Heart left ventricle (tissue), 16 donors: ENCODE results near the gene C16orf92. TPM values are rescaled to one million over a fixed set of nuclear protein-coding genes. Genes with fewer than 3 reads are reported as not detected.

Experiments
- ATAC-seq, 4 donors: fragments of 200-7000 bp; cut with Tn5 transposase; one replicate each; pipeline ENCODE4 v1.9.1; 2020 to 2022; ENCODE audit warnings: moderate library complexity in 4 of 4, mild to moderate bottlenecking in 3 of 4, moderate number of reproducible peaks in 1 of 4
- DNase-seq, 5 donors: peaks; one replicate each; pipeline ENCODE4 v3.0.0-alpha.2; 2020
- H3K27ac ChIP-seq, 12 donors: fragments of 200-600 bp; sonication (generic) in 4 of 12; one replicate each; pipeline versions ENCODE4 v1.5.0 to v1.8.0; 2016 to 2022; ENCODE audit warnings: mild to moderate bottlenecking in 2 of 12
- H3K27me3 ChIP-seq, 9 donors: fragments of 200-600 bp; sonication (generic) in 2 of 9; one replicate each; pipeline versions ENCODE4 v1.5.1 to v1.8.0; 2016 to 2022; ENCODE audit warnings: mild to moderate bottlenecking in 3 of 9
- H3K36me3 ChIP-seq, 9 donors: fragments of 200-600 bp; sonication (generic) in 2 of 9; one replicate each; pipeline versions ENCODE4 v1.5.0 to v1.8.0; 2018 to 2022; ENCODE audit warnings: mild to moderate bottlenecking in 2 of 9
- H3K4me1 ChIP-seq, 12 donors: fragments of 200-600 bp; sonication (generic) in 4 of 12; one replicate each; pipeline versions ENCODE4 v1.5.0 to v1.8.0; 2016 to 2022; ENCODE audit warnings: mild to moderate bottlenecking in 3 of 12
- H3K4me3 ChIP-seq, 12 donors: fragments of 200-600 bp; sonication (generic) in 4 of 12; one replicate each; pipeline versions ENCODE4 v1.5.0 to v1.8.0; 2017 to 2022; ENCODE audit warnings: mild to moderate bottlenecking in 9 of 12, moderate library complexity in 4 of 12
- H3K9me3 ChIP-seq, 12 donors: fragments of 200-600 bp; sonication (generic) in 4 of 12; one replicate each; pipeline versions ENCODE4 v1.5.0 to v1.8.0; 2016 to 2022; ENCODE audit warnings: mild to moderate bottlenecking in 1 of 12
- POLR2A ChIP-seq, 2 donors: fragments of 450-650 bp; IDR thresholded peaks; one replicate each; pipeline ENCODE4 v1.6.1; 2017; ENCODE audit warnings: antibody characterized with exemption in 2 of 2, mild to moderate bottlenecking in 2 of 2, moderate library complexity in 2 of 2
- WGBS, 4 donors: extraction: QIAGEN DNeasy Blood & Tissue Kit in 2 of 4; methylation state at CpG; one replicate each; pipeline versions ENCODE4 v1.1.5 to v1.1.7; 2013 to 2018; 5-methylcytosine and 5-hydroxymethylcytosine counted together
- intact Hi-C, 10 donors: fragments of 100-400 bp; cut with DNase I; formaldehyde crosslinking; loops; one replicate each; pipeline versions ENCODE4 v1.11.1 to v1.14.2; 2022
- polyA plus RNA-seq, 2 donors: library from polyadenylated mRNA; stranded (reverse); fragments of 200-250 nt; gene quantifications; one replicate each; pipeline ENCODE4 v1.2.3, GENCODE V29; 2013
- total RNA-seq, 9 donors: library from RNA; depleted of rRNA in 2 of 9; stranded (reverse); fragments of >200 nt in 2 of 9; fragmentation: NEBNext Ultra II Directional in 3 of 9; extraction: Animal tissue kit (Norgen Biotek cat#: 25700) in 3 of 9; gene quantifications; one replicate each; pipeline versions ENCODE4 v1.1.0 to v1.2.4, GENCODE V29; 2016 to 2023
- TF ChIP-seq, protein P1 (sequence below), 12 donors: fragments of 200-600 bp; sonication (generic) in 4 of 12; IDR thresholded peaks; one replicate each; pipeline versions ENCODE4 v1.5.0 to v1.8.0; 2018 to 2022; ENCODE audit warnings: antibody characterized with exemption in 12 of 12, mild to moderate bottlenecking in 5 of 12
- donor health status: ischemic (EF 13 %, LVEDD 7.1; RV severe dilation, severe dysfunction).
- donor health status: healthy with polysubstance abuse.
- donor health status: DM: no; HTN: yes; CAD: no.
- donor health status: DM: no; HTN: no; CAD: no.
- donor health status: ischemic (EF 25% LVEDD 6.9; RV normal size, moderate dysfunction).
- donor health status: ischemic (EF 25% LVEDD 5.7; RV mildly dilated, moderate dysfunction).
- donor health status: healthy.
- donor health status: DM: yes; HTN: yes; CAD: no.
- donor health status: ischemic (EF 35%, LVEDD 5.7; RV mildly dilated, moderate dysfunction).
- donor health status: nonischemic (EF 11% LVEDD 7.7; RV severe dilation, severe dysfunction).
- donor health status: DM: yes; HTN: yes; CAD: no.
- donor health status: PGD.
- donor health status: ischemic (EF 29% LVEDD 5.4; RV normal size, mild dysfunction).
- donor health status: nonischemic (EF 23%, LVEDD 6.1; RV moderate dilation, normal function).

Gene C16orf92
- total and polyA plus RNA-seq, 11 donors, result not detected

- Histone ChIP-seq H3K4me3 (peak overlapping the region; percentile 53 to 95 (median 80)), H3K36me3 (peaks cover 0 to 55% (median 43%) of the 10 kb centered on the region in 9 donors), H3K9me3 (no peaks in the 10 kb centered on the region), H3K27me3 (no peaks in the 10 kb centered on the region), H3K4me1 (peaks cover 0 to 31% (median 18%) of the 10 kb centered on the region in 12 donors), H3K27ac (peak overlapping the region in 8 of 12 donors; percentile 91 to 100 (median 96))
- ATAC-seq (no peak), DNase-seq (peak in 1 of 5 donors; percentile 8)
- no peak for TF ChIP-seq POLR2A (IDR thresholded peaks at IDR 0.05)
- TF ChIP-seq, protein P1, sequence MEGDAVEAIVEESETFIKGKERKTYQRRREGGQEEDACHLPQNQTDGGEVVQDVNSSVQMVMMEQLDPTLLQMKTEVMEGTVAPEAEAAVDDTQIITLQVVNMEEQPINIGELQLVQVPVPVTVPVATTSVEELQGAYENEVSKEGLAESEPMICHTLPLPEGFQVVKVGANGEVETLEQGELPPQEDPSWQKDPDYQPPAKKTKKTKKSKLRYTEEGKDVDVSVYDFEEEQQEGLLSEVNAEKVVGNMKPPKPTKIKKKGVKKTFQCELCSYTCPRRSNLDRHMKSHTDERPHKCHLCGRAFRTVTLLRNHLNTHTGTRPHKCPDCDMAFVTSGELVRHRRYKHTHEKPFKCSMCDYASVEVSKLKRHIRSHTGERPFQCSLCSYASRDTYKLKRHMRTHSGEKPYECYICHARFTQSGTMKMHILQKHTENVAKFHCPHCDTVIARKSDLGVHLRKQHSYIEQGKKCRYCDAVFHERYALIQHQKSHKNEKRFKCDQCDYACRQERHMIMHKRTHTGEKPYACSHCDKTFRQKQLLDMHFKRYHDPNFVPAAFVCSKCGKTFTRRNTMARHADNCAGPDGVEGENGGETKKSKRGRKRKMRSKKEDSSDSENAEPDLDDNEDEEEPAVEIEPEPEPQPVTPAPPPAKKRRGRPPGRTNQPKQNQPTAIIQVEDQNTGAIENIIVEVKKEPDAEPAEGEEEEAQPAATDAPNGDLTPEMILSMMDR (IDR thresholded peaks at IDR 0.05), result no peak
- WGBS, 4 donors, result 23 to 29% (median 26%) methylated on average over 9 of the region's 9 CpGs
- intact Hi-C loops, result loop anchor here in 8 of 10 donors (1.0 to 10.0 kb wide), 8 partner anchors 35 to 192 kb away; partner anchors contain the start of genes TMEM219 (in 4 of the 8), KCTD13 (in 3 of the 8), CDIPT (in 2 of the 8) and MAZ (in 2 of the 8)
Measured at GRCh38 chr16:29996766-29997250, 26.2 kb upstream of the C16orf92 start.

DNA sequence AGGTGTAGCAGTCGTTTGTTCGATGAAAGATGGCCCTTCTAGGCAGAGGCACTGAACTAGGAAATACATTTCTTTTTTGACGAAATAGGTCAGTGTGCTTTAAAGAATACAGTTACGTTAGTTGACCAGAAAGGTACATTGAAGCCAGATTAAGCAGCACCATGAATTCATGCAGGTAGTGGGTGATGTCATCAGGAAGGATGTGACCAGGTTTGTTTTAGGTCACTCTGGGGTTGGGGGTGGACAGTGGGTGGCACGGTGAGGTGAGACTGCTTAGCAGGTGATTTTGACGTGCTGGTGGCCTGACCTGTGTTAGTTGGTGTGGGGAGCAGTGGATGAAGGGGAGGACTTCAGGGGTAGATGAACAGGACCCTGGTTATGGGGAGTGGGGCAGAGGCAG lies 23.4 kb upstream of the C16orf92 start:
- Histone ChIP-seq H3K9me3 (no peaks in the 10 kb centered on the region), H3K4me1 (peaks cover 0 to 18% (median 13%) of the 10 kb centered on the region in 12 donors), H3K27me3 (no peaks in the 10 kb centered on the region), H3K36me3 (peaks cover 0 to 46% (median 29%) of the 10 kb centered on the region in 9 donors), H3K4me3 (no peak overlapping the region), H3K27ac (no peak overlapping the region)
- intact Hi-C loops, result loop anchor here in 9 of 10 donors (5.0 to 10.0 kb wide), 12 partner anchors 32 to 195 kb away; partner anchors contain the start of genes CDIPT (in 5 of the 9), KCTD13 (in 4 of the 9), TMEM219 (in 4 of the 9) and MAZ (in 2 of the 9)
- no peak for TF ChIP-seq POLR2A (IDR thresholded peaks at IDR 0.05)
- TF ChIP-seq, protein P1 (IDR thresholded peaks at IDR 0.05), result no peak
- DNase-seq (peak in 1 of 5 donors; percentile 11), ATAC-seq (no peak)
- WGBS, 4 donors, result 88 to 89% (median 89%) methylated on average over 6 of the region's 6 CpGs

GRCh38 chr16:30000735-30001631 lies 22.0 kb upstream of the C16orf92 start:
- Histone ChIP-seq H3K4me1 (peaks cover 0 to 16% (median 10%) of the 10 kb centered on the region in 12 donors), H3K9me3 (no peaks in the 10 kb centered on the region), H3K27ac (no peak overlapping the region), H3K36me3 (peaks cover 0 to 46% (median 29%) of the 10 kb centered on the region in 9 donors), H3K27me3 (no peaks in the 10 kb centered on the region), H3K4me3 (no peak overlapping the region)
- ATAC-seq, result no peak
- intact Hi-C loops, result loop anchor here in 6 of 10 donors (5.0 to 10.0 kb wide), 7 partner anchors 34 to 186 kb away; partner anchors contain the start of genes CDIPT (in 3 of the 6), KCTD13 (in 2 of the 6), PAGR1 (in 1 of the 6) and PRRT2 (in 1 of the 6)
- DNase-seq, result peak in 1 of 5 donors; percentile 48
- 78 to 87% (median 83%) methylated on average over 24 to 33 of the region's 33 CpGs for WGBS, 4 donors
- TF ChIP-seq, protein P1 (IDR thresholded peaks at IDR 0.05), result no peak
- TF ChIP-seq POLR2A (IDR thresholded peaks at IDR 0.05), result no peak
